NCI-H1092 (cell line): ENCODE measurements around the gene ELMO2.

Source experiments
- DNase-seq: peaks from one replicate; lab custom pipeline; 2025; lab: John Stamatoyannopoulos, UW

ELMO2 gene

DNA sequence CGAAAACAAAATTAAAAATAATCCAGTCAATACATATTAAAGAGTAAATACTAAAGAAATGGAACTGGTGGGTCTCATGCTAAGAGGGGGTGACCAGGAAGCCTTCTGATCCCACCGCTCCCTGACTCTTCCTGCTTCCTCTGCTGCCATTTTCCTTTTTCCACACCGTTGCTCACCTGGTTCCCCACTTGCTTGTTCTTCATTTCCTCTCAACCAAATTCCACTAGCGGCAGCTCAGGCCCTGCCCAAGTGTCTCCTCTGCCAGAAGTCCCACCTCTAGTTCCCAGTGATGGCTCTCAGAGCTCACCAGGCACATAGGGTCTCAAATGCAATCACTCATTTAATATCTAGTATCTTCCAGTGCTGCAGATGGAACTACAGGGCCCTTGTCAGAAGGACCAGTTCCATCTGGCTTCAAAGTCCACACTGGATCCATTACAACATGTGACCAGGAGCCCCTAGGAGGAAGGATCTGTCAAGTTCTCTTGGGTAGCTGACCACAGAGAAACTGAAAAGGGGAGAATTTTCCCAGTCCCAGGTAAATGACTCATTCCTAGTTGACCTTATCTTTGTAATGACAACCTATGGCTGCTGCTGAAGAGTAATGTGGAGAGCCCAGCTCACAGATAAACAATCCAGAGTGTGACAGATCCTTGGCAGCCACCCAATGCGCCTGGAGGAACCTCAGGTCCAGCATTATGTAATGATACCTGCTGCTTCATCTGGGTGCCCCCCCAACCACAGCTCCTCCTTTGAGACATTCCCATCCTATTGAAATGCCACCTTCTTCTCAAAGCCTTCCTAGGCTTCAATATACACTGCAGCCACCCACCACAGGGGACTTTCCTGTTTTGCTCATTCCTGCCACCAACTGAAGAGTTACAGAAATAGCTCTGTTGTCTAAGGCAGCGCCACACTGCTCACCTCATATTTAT lies 38.2 kb downstream of the ELMO2 start:
- no peak for DNase-seq

- no peak for DNase-seq
Measured at GRCh38 chr20:46367234-46367633, 39.2 kb downstream of the ELMO2 start.

GRCh38 chr20:46366826-46367225 lies 39.6 kb downstream of the ELMO2 start:
- DNase-seq: no peak

DNA sequence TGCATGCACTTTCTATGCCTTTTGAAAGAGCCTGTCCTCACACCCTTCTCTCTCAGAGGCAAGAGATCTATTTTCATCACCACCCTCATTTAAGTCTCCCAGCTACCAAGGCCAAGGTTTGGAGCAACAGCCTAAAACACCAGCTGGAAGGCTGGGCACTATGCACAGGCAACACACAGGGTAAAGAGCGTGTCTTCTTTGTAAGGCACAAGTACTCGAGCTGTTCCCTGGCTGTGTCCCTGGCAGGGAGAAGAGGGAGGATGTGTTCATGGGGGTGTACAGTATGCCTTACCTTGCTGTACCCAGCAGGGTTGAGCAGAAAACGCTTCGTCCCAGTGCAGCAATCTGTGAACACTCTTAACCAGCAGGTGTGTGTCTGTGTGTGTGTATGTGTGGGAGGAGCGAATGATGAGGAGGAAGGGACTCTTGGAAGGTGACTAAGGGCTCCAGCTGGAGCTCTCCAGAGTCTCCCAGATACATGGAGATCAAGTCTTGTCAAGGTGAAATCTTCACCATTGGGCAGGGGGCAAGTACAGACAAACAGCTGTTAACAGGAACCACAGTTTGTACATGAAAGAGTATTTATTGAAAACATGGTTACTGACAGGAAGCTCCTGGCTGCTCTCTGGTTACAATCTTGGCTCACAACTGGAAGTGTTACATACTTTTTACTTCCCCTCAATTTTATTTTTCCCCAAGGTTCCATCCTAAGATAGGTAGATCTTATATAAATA lies 40.8 kb downstream of the ELMO2 start:
- DNase-seq: no peak

- no peak for DNase-seq
Measured at GRCh38 chr20:46364670-46365486, 41.5 kb downstream of the ELMO2 start.

GRCh38 chr20:46363874-46364669 lies 42.3 kb downstream of the ELMO2 start:
- DNase-seq: peak; percentile 75

DNA sequence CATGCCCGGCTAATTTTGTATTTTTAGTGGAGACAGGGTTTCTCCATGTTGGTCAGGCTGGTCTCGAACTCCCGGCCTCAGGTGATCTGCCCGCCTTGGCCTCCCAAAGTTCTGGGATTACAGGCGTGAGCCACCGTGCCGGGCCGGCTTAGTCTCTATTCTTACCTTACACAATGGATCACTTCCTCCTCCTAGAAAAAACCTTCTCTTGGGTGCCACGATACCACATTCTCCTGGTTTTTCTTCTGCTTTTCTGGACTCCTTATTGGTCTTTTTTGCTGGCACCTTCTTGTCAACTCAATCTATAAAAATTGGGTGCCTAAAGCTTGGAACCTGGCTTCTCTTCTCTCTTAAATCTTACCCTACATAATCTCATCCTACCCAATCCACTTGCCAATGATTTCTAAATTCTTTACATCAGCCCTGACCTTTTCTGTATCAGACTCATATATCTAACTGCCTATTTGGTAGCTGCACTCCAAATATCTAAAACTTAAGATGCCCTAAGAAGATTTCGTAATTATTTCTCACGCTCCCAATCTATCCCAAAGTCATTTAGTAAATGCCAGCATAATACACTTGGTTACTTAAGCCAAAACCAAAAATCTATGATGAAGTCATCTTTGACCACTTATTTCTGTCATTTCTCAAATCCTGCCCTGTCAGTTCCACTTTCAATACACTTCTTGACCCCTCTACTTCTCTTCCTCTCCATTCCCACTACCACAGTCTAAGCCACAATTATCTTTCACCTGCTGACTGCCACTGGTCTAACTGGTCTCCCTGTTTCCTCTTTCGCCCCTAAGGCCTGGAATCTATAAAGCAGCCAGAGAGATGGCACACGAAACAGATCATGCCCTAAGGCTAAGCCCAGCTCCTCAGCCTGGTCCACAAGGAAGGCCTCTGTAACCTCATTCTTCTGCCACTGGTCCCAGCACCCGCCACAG lies 43.2 kb downstream of the ELMO2 start:
- DNase-seq: no peak

DNA sequence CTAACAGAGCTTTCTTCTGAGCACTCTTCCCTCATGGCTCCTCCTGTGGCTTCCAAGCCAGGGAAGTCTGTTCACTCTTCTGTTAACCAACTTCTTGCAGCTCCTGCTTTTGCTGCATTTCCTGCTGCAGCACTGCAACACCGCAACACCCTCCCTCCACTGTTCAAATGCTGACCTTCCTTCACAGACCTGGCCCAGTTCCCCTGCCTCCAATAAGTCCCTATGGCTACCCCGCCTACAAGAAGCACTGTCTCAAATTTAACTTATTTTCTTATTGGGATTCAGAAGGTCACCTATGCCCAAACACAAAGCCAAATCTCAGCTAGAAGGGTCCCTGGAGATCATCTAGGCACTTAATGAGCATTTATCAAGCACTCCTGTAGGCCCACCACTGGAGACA lies 44.6 kb downstream of the ELMO2 start:
- DNase-seq: no peak

- DNase-seq: no peak
Measured at GRCh38 chr20:46361381-46361780, 45.0 kb downstream of the ELMO2 start.

- no peak for DNase-seq
Measured at GRCh38 chr20:46359233-46359751, 47.1 kb downstream of the ELMO2 start.

- DNase-seq: no peak
Measured at GRCh38 chr20:46358346-46359058, 47.9 kb downstream of the ELMO2 start.

DNA sequence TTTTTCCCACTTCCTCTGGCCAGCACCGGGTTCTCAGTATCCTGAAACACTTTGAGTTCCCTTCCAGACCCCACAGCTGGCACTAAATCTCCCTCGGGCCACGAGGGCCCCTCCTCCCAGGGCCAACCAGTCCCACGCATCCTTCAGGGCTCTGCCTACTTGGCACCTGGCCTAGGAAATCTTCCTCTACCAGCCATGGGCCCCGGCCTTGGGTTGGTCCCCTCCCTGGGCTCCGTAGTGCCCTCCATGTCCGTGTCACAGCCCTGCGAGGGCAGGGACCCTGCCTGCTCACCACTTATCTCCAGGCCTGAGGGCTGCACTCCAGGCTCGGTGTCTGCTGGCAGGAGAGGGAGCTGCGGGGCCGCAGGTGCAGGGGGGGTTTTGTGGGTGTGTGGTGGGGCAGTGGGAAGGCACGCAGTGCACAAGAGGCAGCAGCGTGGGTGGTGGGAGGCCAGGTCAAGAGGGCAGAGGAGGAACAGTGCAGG lies 49.3 kb downstream of the ELMO2 start:
- DNase-seq: no peak

DNA sequence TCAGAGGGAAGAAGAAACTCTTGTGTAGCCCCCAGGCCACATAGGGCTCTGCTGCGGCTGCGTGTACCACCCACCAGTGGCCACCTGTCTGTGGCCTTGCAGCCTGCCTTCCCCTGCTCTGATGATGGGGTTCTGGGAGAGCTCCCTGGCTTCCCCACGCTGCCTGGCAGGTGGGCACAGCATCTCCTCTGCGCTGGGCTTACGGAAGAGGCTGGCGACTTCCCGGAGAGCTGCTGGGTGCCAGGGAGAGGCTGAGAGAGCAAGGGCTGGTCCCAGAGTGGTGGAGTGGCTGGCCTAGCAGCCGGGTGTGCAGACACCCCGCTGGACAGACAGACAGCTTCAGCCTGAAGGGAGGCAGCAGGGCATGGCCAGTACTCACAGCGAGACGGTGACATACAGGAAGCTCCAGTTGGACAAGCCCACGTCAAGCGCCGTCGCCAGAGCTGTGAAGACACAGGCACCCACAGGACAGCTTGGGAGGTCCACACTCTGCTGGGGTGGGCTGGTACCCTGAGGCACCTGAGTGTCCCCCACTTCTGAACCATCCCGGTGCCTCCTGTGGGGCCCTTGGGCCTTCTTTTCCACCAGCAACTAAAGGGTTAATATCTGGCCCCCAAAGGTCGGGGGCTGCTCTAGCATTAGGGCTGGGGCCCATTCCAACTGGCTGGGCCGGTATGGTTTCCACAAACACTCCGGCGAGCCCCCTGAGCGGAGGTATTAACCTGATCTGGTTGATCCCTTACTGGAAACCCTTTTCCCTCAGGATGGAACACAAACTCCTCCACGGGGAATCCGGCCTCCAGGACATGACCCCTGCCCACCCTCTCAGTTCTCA lies 50.0 kb downstream of the ELMO2 start:
- DNase-seq: no peak

DNA sequence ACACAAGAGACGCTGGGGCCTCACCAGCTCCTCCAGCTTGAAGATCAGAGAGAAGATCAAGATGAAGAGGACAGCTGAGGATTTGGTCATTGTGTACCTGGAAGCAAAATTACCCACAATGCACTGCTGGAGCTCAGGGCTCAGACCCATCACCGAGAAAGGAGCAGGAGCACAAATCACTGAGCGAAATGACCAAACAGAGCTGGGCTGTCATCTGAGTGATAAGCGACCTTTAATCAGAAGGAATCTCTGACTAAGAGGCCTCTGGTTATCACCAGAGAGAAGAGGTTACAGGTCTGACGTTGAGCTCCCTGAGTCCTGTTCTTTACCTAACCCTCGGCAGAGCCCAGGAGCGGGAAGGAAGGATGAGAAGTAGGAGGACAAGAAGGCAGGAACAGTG lies 50.6 kb downstream of the ELMO2 start:
- DNase-seq: no peak

DNA sequence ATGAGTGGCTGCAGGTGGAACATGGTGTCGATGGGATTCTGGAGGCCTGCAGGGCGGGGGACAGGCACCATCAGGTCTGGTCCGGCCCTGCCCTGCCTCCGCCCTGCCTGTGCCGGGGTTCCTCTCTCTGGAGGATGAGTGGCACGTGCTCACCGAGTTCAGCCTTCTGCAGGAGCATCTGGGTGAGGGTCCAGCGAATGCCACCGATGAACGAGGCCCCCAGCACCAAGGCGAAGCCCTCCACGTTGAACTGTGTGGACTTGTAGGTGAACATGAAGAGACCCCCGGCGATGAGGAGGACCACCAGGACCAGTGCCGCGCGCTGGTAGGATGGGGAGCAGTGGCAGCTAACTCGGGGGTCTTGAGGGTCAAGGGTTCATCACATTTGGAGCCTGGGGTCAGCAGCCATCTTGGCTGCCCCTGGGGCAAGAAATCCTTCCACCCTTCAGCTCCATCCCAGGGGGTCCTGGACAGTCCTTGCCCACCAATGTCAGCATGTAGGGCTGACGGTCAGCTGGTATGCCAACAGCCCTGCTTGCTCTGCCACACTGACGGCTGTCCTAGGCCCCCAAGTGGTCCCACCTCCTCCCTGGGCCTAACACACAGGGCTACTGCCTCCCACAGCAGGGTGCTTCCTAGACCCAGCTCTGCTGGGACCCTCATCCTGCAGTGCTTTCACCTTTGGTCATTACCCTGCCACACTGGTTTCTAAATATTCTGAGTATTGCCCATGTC lies 51.3 kb downstream of the ELMO2 start:
- no peak for DNase-seq

DNA sequence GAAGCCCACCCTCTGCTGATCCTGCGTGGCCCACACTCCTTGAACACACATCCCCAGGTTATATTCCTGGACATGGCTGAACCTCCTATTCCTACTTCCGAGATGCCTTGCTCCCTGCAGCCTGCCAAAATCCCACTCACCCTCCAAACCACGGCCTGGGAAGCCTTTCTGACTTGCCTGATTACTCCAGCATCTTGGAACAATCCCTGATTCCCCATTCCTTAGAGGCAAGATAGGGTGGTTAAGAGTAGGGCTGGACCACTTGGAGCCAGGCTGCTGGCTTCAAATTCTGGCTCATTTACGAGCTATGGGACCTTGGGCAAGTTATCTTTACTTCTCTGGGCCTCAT lies 52.2 kb downstream of the ELMO2 start:
- no peak for DNase-seq

DNA sequence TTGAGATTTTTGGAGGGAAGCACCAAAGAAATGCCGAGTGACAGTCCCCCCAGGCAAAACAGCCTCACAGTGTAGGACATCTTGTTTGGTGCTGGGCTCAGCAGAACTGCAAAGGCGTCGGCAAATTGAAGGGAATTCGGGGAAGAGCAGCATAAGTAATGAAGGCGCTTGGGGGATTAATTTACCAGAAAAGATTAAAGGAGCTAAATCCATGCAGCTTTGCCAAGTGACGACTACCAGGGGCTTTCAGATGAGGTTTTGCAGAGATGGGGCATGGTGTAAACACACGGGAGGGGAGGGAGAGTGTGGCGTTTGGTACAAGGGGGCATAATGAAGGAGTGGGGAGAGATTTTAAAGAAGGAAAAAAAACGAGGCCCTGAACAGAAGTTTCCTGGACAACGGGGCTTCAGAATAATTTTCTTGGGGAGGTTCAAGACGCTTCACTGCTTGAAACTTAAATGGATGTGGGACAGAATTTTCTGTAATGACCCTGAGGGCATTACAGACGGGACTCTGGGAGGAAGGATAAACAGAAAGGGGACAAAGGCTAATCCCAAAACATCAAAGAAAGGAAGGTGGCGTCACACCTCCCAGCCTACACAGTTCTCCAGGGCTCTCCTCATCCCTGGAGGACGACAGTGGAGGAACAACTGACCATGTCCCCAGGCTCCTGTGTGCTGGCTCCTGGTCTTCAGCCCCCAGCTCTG lies 52.8 kb downstream of the ELMO2 start:
- DNase-seq: no peak
